Thymus (tissue), 11 donors: Measurements from ENCODE around the gene THSD4. TPM values are rescaled to one million over a fixed set of nuclear protein-coding genes. Genes with fewer than 3 reads are reported as not detected.

Experiments used
- DNase-seq, 9 donors: peaks; one replicate each; pipeline ENCODE4 v3.0.0-alpha.2; 2013; ENCODE audit warnings: low spot score in 9 of 9, low read depth in 6 of 9, missing footprints in 1 of 9
- H3K27ac ChIP-seq, 2 donors: one replicate each; pipeline ENCODE4 v1.5.1; 2013; ENCODE audit warnings: control low read depth in 1 of 2, low read depth in 1 of 2, low read length in 1 of 2, mild to moderate bottlenecking in 1 of 2, moderate library complexity in 1 of 2
- H3K27me3 ChIP-seq, 2 donors: one replicate each; pipeline ENCODE4 v1.5.1; 2013; ENCODE audit warnings: low read length in 1 of 2; ENCODE audit not compliant: control insufficient read depth in 2 of 2, insufficient read depth in 1 of 2
- H3K36me3 ChIP-seq, 2 donors: one replicate each; pipeline ENCODE4 v1.5.1; 2013; ENCODE audit warnings: low read length in 1 of 2, mild to moderate bottlenecking in 1 of 2, moderate library complexity in 1 of 2; ENCODE audit not compliant: control insufficient read depth in 2 of 2, insufficient read depth in 2 of 2
- H3K4me1 ChIP-seq, 2 donors: one replicate each; pipeline ENCODE4 v1.5.1; 2013; ENCODE audit warnings: low read length in 2 of 2; ENCODE audit not compliant: control insufficient read depth in 2 of 2, insufficient read depth in 2 of 2
- H3K4me3 ChIP-seq, 2 donors: one replicate each; pipeline ENCODE4 v1.5.1; 2013; ENCODE audit warnings: low read length in 2 of 2, control low read depth in 1 of 2, mild to moderate bottlenecking in 1 of 2
- H3K9me3 ChIP-seq, 2 donors: one replicate each; pipeline ENCODE4 v1.5.1; 2013; ENCODE audit warnings: low read length in 1 of 2, mild to moderate bottlenecking in 1 of 2; ENCODE audit not compliant: control insufficient read depth in 2 of 2, insufficient read depth in 1 of 2
- WGBS: extraction: QIAGEN DNeasy Blood & Tissue Kit; methylation state at CpG from one replicate; pipeline ENCODE4 v1.1.7; 2013; 5-methylcytosine and 5-hydroxymethylcytosine counted together
- polyA plus RNA-seq: library from polyadenylated mRNA; stranded (reverse); fragments of 200-250 nt; gene quantifications from one replicate; pipeline ENCODE4 v1.2.3, GENCODE V29; 2013
- total RNA-seq: library from RNA; stranded (reverse); fragments of 120-200 nt; gene quantifications from one replicate; pipeline ENCODE4 v1.2.4, GENCODE V29; 2013
- donor health status: healthy.

The THSD4 gene
- total and polyA plus RNA-seq, 2 donors = 1.7 to 2.2 TPM

GRCh38 chr15:71683411-71684274, 568.4 kb downstream of the THSD4 start:
- 87% methylated on average over 9 of the region's 9 CpGs for WGBS
- DNase-seq = no peak
- H3K36me3 ChIP-seq = no peaks in the 10 kb centered on the region
- no peak overlapping the region for H3K27ac ChIP-seq
- H3K27me3 ChIP-seq = no peaks in the 10 kb centered on the region
- H3K9me3 ChIP-seq = no peaks in the 10 kb centered on the region
- no peak overlapping the region for H3K4me3 ChIP-seq
- no peaks in the 10 kb centered on the region for H3K4me1 ChIP-seq

- Histone ChIP-seq H3K4me3 (no peak overlapping the region), H3K27me3 (no peaks in the 10 kb centered on the region), H3K36me3 (no peaks in the 10 kb centered on the region), H3K27ac (no peak overlapping the region), H3K9me3 (no peaks in the 10 kb centered on the region), H3K4me1 (no peaks in the 10 kb centered on the region)
- DNase-seq = no peak
Observed at GRCh38 chr15:71685420-71685993, 570.2 kb downstream of the THSD4 start.

DNA sequence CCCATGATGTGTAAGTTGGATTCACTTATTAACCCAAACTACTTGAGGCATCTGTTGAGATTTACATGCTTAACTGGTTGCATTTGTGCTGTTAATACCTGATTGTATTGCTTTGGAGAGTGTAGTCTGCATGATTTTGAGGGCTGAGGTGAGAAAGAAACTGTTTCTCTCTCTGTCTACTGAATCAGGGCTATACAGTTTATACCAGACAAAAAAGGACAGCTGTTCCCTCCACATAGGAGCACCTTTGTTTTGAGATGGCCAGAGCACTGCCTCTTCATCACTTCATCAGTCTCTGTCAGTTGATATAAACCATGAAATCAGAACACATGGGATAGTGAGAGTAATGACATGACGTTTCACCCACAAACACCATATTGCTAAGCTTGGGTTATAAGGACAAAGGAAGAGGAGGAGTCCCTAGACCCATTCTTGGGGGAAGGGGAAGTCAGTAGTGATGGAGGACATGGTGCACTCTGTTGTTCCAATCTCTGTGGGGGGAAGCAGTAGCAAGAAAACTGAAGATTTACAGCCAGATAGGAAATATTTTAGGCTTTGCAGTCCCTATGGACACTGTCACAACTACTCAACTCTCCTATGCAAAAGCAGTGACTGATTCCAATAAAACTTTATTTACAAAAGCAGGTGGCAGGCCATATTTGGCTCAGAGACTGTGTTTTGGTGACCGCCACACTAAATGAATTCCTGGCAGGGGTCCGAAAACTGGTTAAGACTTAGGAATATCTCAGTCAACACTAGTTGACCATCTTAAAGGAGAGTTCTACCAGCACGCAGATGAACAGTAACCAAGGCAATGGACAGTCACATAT, 571.2 kb downstream of the THSD4 start:
- no peaks in the 10 kb centered on the region for H3K27me3 ChIP-seq
- DNase-seq = no peak
- no peaks in the 10 kb centered on the region for H3K9me3 ChIP-seq
- WGBS = 95% methylated on average over 4 of the region's 4 CpGs
- no peaks in the 10 kb centered on the region for H3K36me3 ChIP-seq
- no peak overlapping the region for H3K4me3 ChIP-seq
- no peaks in the 10 kb centered on the region for H3K4me1 ChIP-seq
- H3K27ac ChIP-seq = no peak overlapping the region

- 95% methylated on average over 2 of the region's 2 CpGs for WGBS
- no peaks in the 10 kb centered on the region for H3K9me3 ChIP-seq
- no peaks in the 10 kb centered on the region for H3K27me3 ChIP-seq
- no peak overlapping the region for H3K4me3 ChIP-seq
- H3K36me3 ChIP-seq = no peaks in the 10 kb centered on the region
- no peak overlapping the region for H3K27ac ChIP-seq
- DNase-seq = no peak
- no peaks in the 10 kb centered on the region for H3K4me1 ChIP-seq
Observed at GRCh38 chr15:71687902-71688508, 572.7 kb downstream of the THSD4 start.

- H3K4me1 ChIP-seq = no peaks in the 10 kb centered on the region
- H3K36me3 ChIP-seq = no peaks in the 10 kb centered on the region
- 85% methylated on average over 3 of the region's 3 CpGs for WGBS
- no peak overlapping the region for H3K27ac ChIP-seq
- no peak overlapping the region for H3K4me3 ChIP-seq
- DNase-seq = no peak
- H3K27me3 ChIP-seq = no peaks in the 10 kb centered on the region
- H3K9me3 ChIP-seq = no peaks in the 10 kb centered on the region
Observed at GRCh38 chr15:71688509-71689094, 573.3 kb downstream of the THSD4 start.

DNA sequence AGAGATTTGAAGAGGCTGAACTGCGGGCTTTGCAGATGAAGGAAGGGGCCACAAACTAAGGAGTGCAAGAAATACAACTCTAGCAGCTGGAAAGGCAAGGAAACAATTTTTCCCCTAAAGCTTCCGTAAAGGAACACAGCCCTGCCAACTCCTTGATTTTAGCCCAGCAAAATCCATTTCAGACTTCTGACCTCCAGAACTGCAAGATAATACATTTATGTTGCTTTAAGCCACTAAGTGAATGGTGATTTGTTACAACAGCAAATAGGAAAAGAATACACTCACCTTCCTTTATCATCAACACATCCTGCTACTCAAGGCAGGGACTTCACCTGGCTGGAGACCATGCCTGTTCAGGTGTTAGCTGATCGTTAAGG, 575.8 kb downstream of the THSD4 start:
- no peak overlapping the region for H3K4me3 ChIP-seq
- 93% methylated on average over 3 of the region's 3 CpGs for WGBS
- no peaks in the 10 kb centered on the region for H3K4me1 ChIP-seq
- no peaks in the 10 kb centered on the region for H3K27me3 ChIP-seq
- H3K27ac ChIP-seq = no peak overlapping the region
- DNase-seq = no peak
- no peaks in the 10 kb centered on the region for H3K36me3 ChIP-seq
- no peaks in the 10 kb centered on the region for H3K9me3 ChIP-seq

- WGBS = 89% methylated on average over 12 of the region's 12 CpGs
- H3K27ac ChIP-seq = peak overlapping the region; percentile 1 to 10
Observed at GRCh38 chr15:71691458-71692417, 576.5 kb downstream of the THSD4 start.

DNA sequence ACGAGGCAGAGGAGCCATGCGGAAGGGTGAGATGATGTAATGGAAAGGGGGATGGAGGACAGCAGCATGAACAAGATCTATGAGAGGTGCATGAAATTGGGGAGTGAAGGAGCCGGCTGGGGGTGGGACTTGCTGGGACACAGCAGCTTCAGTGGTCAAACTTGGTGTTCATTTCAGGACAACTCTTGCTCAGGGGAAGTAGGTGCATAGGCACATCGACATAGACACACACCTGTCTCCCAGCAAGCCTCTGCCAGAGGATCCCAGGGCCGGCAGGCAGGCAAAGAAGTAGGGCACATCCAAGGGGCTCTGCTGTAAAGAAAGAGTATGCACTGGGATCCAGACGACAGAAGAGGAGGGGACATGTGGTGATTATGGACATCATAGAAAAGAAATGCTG, 582.0 kb downstream of the THSD4 start:
- Histone ChIP-seq H3K27me3 (no peaks in the 10 kb centered on the region), H3K27ac (no peak overlapping the region), H3K36me3 (no peaks in the 10 kb centered on the region), H3K4me1 (no peaks in the 10 kb centered on the region), H3K4me3 (no peak overlapping the region), H3K9me3 (no peaks in the 10 kb centered on the region)
- 89% methylated on average over 6 of the region's 6 CpGs for WGBS
- DNase-seq = no peak

More at GRCh38 chr15:71691458-71692417, 576.5 kb downstream of the THSD4 start:
- Histone ChIP-seq H3K4me3 (no peak overlapping the region), H3K4me1 (no peaks in the 10 kb centered on the region), H3K36me3 (no peaks in the 10 kb centered on the region), H3K9me3 (no peaks in the 10 kb centered on the region), H3K27me3 (no peaks in the 10 kb centered on the region)
- DNase-seq = no peak
